ENCODE results near the gene LINC00632.

Gene LINC00632

DNA sequence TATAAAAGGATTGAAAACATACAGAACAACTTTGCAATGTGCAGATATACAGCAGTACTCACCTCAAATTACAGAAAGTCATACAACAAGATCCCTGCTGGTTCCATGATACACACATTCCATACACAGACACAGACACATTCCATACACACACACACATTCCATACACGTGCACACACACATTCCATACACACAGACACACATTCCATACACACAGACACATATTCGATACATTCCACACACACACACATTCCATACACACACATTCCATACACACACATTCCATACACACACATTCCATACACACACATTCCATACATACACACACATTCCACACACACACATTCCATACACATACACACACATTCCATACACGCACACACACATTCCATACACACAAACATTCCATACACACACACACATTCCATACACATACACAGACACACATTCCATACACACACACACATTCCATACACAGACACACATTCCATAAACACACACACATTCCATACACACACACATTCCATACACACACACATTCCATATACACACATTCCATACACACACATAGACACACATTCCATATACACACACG, 13.7 kb downstream of the LINC00632 start:
- H3K4me3 ChIP-seq (ENCODE audit: low read length) = no peak overlapping the region
- H3K9me3 ChIP-seq (ENCODE audit: low read length) = peaks cover 5% of the 10 kb centered on the region
- H3K36me3 ChIP-seq (ENCODE audit: insufficient read depth, low read length) = peaks cover 44% of the 10 kb centered on the region
- H3K27me3 ChIP-seq (ENCODE audit: insufficient read depth, low read length) = no peaks in the 10 kb centered on the region
- no peak overlapping the region for H2AFZ ChIP-seq (ENCODE audit: low read depth, low read length)
- H3K4me1 ChIP-seq (ENCODE audit: insufficient read depth, low read length) = no peaks in the 10 kb centered on the region

DNA sequence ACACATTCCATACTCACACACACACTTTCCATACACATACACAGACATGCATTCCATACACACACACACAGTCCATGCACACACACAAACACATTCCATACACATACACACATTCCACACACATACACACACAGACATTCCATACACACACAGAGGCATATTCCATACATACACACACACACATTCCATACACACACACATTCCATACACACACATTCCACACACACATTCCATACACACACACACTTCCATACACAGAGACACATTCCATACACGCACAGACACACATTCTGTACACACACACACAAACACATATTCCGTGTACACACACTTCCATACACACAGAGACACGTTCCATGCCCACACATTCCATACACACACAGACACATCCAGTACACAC, 14.8 kb downstream of the LINC00632 start:
- H3K4me3 ChIP-seq (ENCODE audit: low read length) = no peak overlapping the region
- H3K36me3 ChIP-seq (ENCODE audit: insufficient read depth, low read length) = peaks cover 43% of the 10 kb centered on the region
- no peaks in the 10 kb centered on the region for H3K4me1 ChIP-seq (ENCODE audit: insufficient read depth, low read length)
- H3K27me3 ChIP-seq (ENCODE audit: insufficient read depth, low read length) = no peaks in the 10 kb centered on the region
- no peak overlapping the region for H2AFZ ChIP-seq (ENCODE audit: low read depth, low read length)
- peaks cover 5% of the 10 kb centered on the region for H3K9me3 ChIP-seq (ENCODE audit: low read length)

- Histone ChIP-seq H3K4me1 (ENCODE audit: insufficient read depth, low read length) (no peaks in the 10 kb centered on the region), H3K27me3 (ENCODE audit: insufficient read depth, low read length) (no peaks in the 10 kb centered on the region), H3K36me3 (ENCODE audit: insufficient read depth, low read length) (peaks cover 43% of the 10 kb centered on the region), H3K4me3 (ENCODE audit: low read length) (no peak overlapping the region), H2AFZ (ENCODE audit: low read depth, low read length) (no peak overlapping the region), H3K9me3 (ENCODE audit: low read length) (peaks cover 5% of the 10 kb centered on the region)
Measured at GRCh38 chrX:140724736-140725135, 15.2 kb downstream of the LINC00632 start.

GRCh38 chrX:140725500-140725899, 15.9 kb downstream of the LINC00632 start:
- peaks cover 5% of the 10 kb centered on the region for H3K9me3 ChIP-seq (ENCODE audit: low read length)
- H3K36me3 ChIP-seq (ENCODE audit: insufficient read depth, low read length) = peaks cover 39% of the 10 kb centered on the region
- H2AFZ ChIP-seq (ENCODE audit: low read depth, low read length) = no peak overlapping the region
- H3K4me1 ChIP-seq (ENCODE audit: insufficient read depth, low read length) = no peaks in the 10 kb centered on the region
- no peak overlapping the region for H3K4me3 ChIP-seq (ENCODE audit: low read length)
- no peaks in the 10 kb centered on the region for H3K27me3 ChIP-seq (ENCODE audit: insufficient read depth, low read length)

GRCh38 chrX:140733766-140734342, 24.3 kb downstream of the LINC00632 start:
- H3K9me3 ChIP-seq (ENCODE audit: low read length) = no peaks in the 10 kb centered on the region
- no peaks in the 10 kb centered on the region for H3K27me3 ChIP-seq (ENCODE audit: insufficient read depth, low read length)
- no peaks in the 10 kb centered on the region for H3K4me1 ChIP-seq (ENCODE audit: insufficient read depth, low read length)
- H3K36me3 ChIP-seq (ENCODE audit: insufficient read depth, low read length) = peaks cover 8% of the 10 kb centered on the region
- H3K4me3 ChIP-seq (ENCODE audit: low read length) = no peak overlapping the region
- no peak overlapping the region for H2AFZ ChIP-seq (ENCODE audit: low read depth, low read length)

- Histone ChIP-seq H3K4me1 (ENCODE audit: insufficient read depth, low read length) (no peaks in the 10 kb centered on the region), H2AFZ (ENCODE audit: low read depth, low read length) (no peak overlapping the region), H3K9me3 (ENCODE audit: low read length) (no peaks in the 10 kb centered on the region), H3K27me3 (ENCODE audit: insufficient read depth, low read length) (no peaks in the 10 kb centered on the region), H3K36me3 (ENCODE audit: insufficient read depth, low read length) (no peaks in the 10 kb centered on the region), H3K4me3 (ENCODE audit: low read length) (no peak overlapping the region)
Measured at GRCh38 chrX:140744085-140744484, 34.5 kb downstream of the LINC00632 start.

DNA sequence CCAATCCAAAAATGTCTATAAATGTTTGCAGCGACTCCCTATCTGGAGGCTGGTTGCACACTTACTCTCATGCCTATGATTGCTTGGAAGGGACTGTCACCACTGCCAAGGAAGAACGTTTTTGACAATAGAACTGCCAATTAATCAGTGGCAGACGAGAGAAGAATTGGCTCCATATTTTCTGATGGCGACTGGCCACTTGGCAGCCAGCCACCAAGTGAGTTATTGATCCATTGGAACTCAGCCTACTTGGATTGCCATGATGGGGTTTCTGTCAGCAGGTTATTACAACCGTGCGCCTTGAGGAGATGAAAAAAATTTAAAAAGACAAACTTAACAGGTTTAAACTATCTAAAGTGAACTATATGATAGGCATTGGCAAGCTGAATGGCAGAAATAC, 47.4 kb downstream of the LINC00632 start:
- Histone ChIP-seq H3K9me3 (ENCODE audit: low read length) (no peaks in the 10 kb centered on the region), H3K4me3 (ENCODE audit: low read length) (no peak overlapping the region), H3K36me3 (ENCODE audit: insufficient read depth, low read length) (peaks cover 4% of the 10 kb centered on the region), H3K4me1 (ENCODE audit: insufficient read depth, low read length) (no peaks in the 10 kb centered on the region), H3K27me3 (ENCODE audit: insufficient read depth, low read length) (no peaks in the 10 kb centered on the region), H2AFZ (ENCODE audit: low read depth, low read length) (no peak overlapping the region)

GRCh38 chrX:140762061-140762460, 52.5 kb downstream of the LINC00632 start:
- no peaks in the 10 kb centered on the region for H3K27me3 ChIP-seq (ENCODE audit: insufficient read depth, low read length)

GRCh38 chrX:140764401-140764919, 54.9 kb downstream of the LINC00632 start:
- H3K4me1 ChIP-seq (ENCODE audit: insufficient read depth, low read length) = no peaks in the 10 kb centered on the region
- no peaks in the 10 kb centered on the region for H3K9me3 ChIP-seq (ENCODE audit: low read length)
- H3K4me3 ChIP-seq (ENCODE audit: low read length) = no peak overlapping the region
- no peaks in the 10 kb centered on the region for H3K27me3 ChIP-seq (ENCODE audit: insufficient read depth, low read length)
- H3K36me3 ChIP-seq (ENCODE audit: insufficient read depth, low read length) = no peaks in the 10 kb centered on the region
- H2AFZ ChIP-seq (ENCODE audit: low read depth, low read length) = no peak overlapping the region

More at GRCh38 chrX:140762061-140762460, 52.5 kb downstream of the LINC00632 start:
- H3K9me3 ChIP-seq (ENCODE audit: low read length) = no peaks in the 10 kb centered on the region
- H3K4me1 ChIP-seq (ENCODE audit: insufficient read depth, low read length) = no peaks in the 10 kb centered on the region
- H3K4me3 ChIP-seq (ENCODE audit: low read length) = no peak overlapping the region
- H3K36me3 ChIP-seq (ENCODE audit: insufficient read depth, low read length) = peaks cover 2% of the 10 kb centered on the region
- H2AFZ ChIP-seq (ENCODE audit: low read depth, low read length) = no peak overlapping the region

DNA sequence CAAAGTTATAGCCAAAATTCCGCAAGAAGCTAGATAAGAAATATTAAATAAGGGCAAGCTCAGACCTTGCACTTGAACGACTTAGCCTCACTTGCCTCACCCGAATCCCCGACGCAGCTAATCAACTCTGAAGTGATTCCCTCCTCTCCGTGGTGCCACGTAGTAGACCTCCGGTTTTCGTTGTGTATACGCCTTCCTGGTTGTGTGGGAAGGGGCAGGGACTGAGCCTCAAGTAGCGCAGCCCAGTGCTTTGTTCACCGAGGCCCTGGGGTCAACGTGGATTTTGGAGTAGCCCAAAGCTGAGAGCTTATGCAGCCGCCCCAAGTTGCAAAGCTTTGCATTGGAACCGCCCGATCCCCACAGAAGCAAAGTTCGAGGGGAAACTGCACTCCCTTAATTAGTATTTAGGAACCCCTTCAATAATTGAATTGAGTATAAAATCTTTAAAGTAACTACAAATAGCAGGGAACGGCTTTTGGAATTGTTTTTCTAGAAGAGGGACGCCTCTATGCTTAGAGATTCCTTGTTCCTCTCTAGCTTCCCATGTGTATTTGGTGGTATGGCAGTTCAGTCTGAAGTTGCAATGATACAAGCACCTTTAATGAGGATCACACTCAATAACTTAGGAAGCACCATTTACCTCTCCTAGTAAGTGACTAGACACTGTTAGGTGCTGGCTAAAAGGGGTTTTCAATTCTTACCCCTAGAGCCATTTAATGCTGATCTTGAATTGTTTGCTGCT, 55.7 kb downstream of the LINC00632 start:
- Histone ChIP-seq H3K9me3 (ENCODE audit: low read length) (no peaks in the 10 kb centered on the region), H2AFZ (ENCODE audit: low read depth, low read length) (no peak overlapping the region), H3K4me3 (ENCODE audit: low read length) (no peak overlapping the region), H3K36me3 (ENCODE audit: insufficient read depth, low read length) (no peaks in the 10 kb centered on the region), H3K4me1 (ENCODE audit: insufficient read depth, low read length) (no peaks in the 10 kb centered on the region), H3K27me3 (ENCODE audit: insufficient read depth, low read length) (no peaks in the 10 kb centered on the region)

GRCh38 chrX:140766024-140766611, 56.6 kb downstream of the LINC00632 start:
- Histone ChIP-seq H3K36me3 (ENCODE audit: insufficient read depth, low read length) (no peaks in the 10 kb centered on the region), H2AFZ (ENCODE audit: low read depth, low read length) (no peak overlapping the region), H3K4me1 (ENCODE audit: insufficient read depth, low read length) (no peaks in the 10 kb centered on the region), H3K27me3 (ENCODE audit: insufficient read depth, low read length) (no peaks in the 10 kb centered on the region), H3K9me3 (ENCODE audit: low read length) (no peaks in the 10 kb centered on the region), H3K4me3 (ENCODE audit: low read length) (no peak overlapping the region)

DNA sequence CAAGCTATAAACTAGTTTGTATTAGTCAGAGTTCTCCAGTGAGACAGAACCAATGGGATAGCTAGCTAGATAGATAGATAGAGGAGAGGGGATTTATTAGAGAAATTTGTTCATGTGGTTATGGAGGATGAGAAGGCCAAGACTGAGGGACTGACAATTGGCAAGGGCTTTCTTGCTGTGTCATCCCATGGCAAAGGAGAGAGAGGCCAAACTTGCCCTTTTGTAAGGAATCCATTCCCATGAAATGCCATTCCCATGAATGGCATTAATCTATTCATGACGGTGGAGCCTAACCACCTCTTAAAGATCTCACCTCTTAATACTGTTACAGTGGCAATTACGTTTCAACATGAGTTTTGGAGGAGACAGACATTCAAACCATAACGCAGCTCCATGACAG, 58.1 kb downstream of the LINC00632 start:
- no peaks in the 10 kb centered on the region for H3K9me3 ChIP-seq (ENCODE audit: low read length)
- H3K4me3 ChIP-seq (ENCODE audit: low read length) = no peak overlapping the region
- H3K27me3 ChIP-seq (ENCODE audit: insufficient read depth, low read length) = no peaks in the 10 kb centered on the region
- H3K36me3 ChIP-seq (ENCODE audit: insufficient read depth, low read length) = peaks cover 3% of the 10 kb centered on the region
- H2AFZ ChIP-seq (ENCODE audit: low read depth, low read length) = no peak overlapping the region
- H3K4me1 ChIP-seq (ENCODE audit: insufficient read depth, low read length) = no peaks in the 10 kb centered on the region

DNA sequence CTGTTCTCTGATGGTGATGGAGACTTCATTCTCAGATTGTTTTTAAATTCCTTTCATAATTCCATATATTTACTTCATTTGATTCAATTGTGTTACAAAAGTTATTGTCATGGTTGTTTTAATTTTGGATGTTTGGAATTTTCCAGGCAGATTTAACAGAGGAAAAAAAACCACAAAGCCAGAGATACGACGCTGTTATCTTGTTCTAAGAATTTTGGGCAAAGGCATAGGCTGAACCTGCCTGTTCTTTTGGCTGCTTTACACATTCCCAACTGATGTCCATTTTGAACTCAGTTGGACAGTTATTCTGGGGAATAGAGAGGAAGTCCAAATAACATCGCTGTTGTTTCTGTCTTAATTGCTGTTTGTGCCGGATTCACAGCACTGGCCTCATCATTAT, 65.7 kb downstream of the LINC00632 start:
- H3K36me3 ChIP-seq (ENCODE audit: insufficient read depth, low read length) = peaks cover 18% of the 10 kb centered on the region
- H3K9me3 ChIP-seq (ENCODE audit: low read length) = peaks cover 2% of the 10 kb centered on the region
- H3K4me3 ChIP-seq (ENCODE audit: low read length) = no peak overlapping the region
- no peaks in the 10 kb centered on the region for H3K27me3 ChIP-seq (ENCODE audit: insufficient read depth, low read length)
- H3K4me1 ChIP-seq (ENCODE audit: insufficient read depth, low read length) = no peaks in the 10 kb centered on the region
- no peak overlapping the region for H2AFZ ChIP-seq (ENCODE audit: low read depth, low read length)
